ENCODE measurements around the gene PCYT2.

Gene PCYT2

GRCh38 chr17:81898029-81898866, 13.0 kb downstream of the PCYT2 start:
- H3K4me2 ChIP-seq (ENCODE audit: insufficient read depth, low read length): no peak overlapping the region
- ATAC-seq (ENCODE audit: insufficient read depth, low read depth) (no peak), DNase-seq (no peak)
- peaks cover 12% of the 10 kb centered on the region; the same call in 1 of the 2 replicates for H3K4me1 ChIP-seq (ENCODE audit: insufficient read depth, low read length)
- H3K27ac ChIP-seq (ENCODE audit: low read length): no peak overlapping the region
- H4K20me1 ChIP-seq (ENCODE audit: insufficient read depth, low read length): peaks cover 8% of the 10 kb centered on the region; the same call in 1 of the 2 replicates
- no peak overlapping the region for H2AFZ ChIP-seq (ENCODE audit: low read depth, low read length)
- peaks cover 38% of the 10 kb centered on the region for H3K79me2 ChIP-seq (ENCODE audit: insufficient read depth, low read length)
- no peaks in the 10 kb centered on the region for H3K9me3 ChIP-seq (ENCODE audit: insufficient read depth, low read length, severe bottlenecking)
- H3K27me3 ChIP-seq (ENCODE audit: insufficient read depth, low read length, poor library complexity): no peaks in the 10 kb centered on the region
- no peak overlapping the region for H3K4me3 ChIP-seq (ENCODE audit: low read depth in 1 of 2, low read length in 2 of 2)
- H3K36me3 ChIP-seq (ENCODE audit: insufficient read depth, low read length): peaks cover 72% of the 10 kb centered on the region
- TF ChIP-seq, protein P1, sequence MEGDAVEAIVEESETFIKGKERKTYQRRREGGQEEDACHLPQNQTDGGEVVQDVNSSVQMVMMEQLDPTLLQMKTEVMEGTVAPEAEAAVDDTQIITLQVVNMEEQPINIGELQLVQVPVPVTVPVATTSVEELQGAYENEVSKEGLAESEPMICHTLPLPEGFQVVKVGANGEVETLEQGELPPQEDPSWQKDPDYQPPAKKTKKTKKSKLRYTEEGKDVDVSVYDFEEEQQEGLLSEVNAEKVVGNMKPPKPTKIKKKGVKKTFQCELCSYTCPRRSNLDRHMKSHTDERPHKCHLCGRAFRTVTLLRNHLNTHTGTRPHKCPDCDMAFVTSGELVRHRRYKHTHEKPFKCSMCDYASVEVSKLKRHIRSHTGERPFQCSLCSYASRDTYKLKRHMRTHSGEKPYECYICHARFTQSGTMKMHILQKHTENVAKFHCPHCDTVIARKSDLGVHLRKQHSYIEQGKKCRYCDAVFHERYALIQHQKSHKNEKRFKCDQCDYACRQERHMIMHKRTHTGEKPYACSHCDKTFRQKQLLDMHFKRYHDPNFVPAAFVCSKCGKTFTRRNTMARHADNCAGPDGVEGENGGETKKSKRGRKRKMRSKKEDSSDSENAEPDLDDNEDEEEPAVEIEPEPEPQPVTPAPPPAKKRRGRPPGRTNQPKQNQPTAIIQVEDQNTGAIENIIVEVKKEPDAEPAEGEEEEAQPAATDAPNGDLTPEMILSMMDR (IDR thresholded peaks at IDR 0.05; ENCODE audit: borderline replicate concordance, extremely low read depth, low read length, poor library complexity, severe bottlenecking): no peak
- no peak for TF ChIP-seq EZH2 (IDR thresholded peaks at IDR 0.05; ENCODE audit: borderline replicate concordance, low read depth, low read length, severe bottlenecking)
- no peak overlapping the region for H3K9ac ChIP-seq (ENCODE audit: low read depth, low read length)

DNA sequence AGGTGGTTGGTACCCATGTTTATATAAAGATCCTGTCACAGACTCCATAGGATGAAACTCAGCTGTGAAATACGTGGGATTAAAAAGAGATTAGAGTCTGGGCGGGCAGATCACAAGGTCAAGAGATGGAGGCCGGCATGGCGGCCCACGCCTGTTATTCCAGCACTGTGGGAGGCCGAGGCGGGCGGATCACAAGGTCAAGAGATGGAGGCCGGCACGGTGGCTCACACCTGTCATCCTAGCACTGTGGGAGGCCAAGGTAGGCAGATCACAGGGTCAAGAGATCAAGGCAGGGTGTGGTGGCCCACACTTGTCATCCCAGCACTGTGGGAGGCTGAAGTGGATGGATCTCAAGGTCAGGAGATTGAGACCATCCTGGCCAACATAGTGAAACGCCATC, 15.8 kb downstream of the PCYT2 start:
- H3K79me2 ChIP-seq (ENCODE audit: insufficient read depth, low read length): peaks cover 62% of the 10 kb centered on the region
- DNase-seq (no peak), ATAC-seq (ENCODE audit: insufficient read depth, low read depth) (no peak)
- no peak overlapping the region; the same call in 1 of the 2 replicates for H3K9ac ChIP-seq (ENCODE audit: low read depth, low read length)
- no peak overlapping the region for H2AFZ ChIP-seq (ENCODE audit: low read depth, low read length)
- H3K4me2 ChIP-seq (ENCODE audit: insufficient read depth, low read length): no peak overlapping the region
- H3K4me1 ChIP-seq (ENCODE audit: insufficient read depth, low read length): peaks cover 23% of the 10 kb centered on the region
- H3K4me3 ChIP-seq (ENCODE audit: low read depth in 1 of 2, low read length in 2 of 2): no peak overlapping the region
- TF ChIP-seq EZH2 (IDR thresholded peaks at IDR 0.05; ENCODE audit: borderline replicate concordance, low read depth, low read length, severe bottlenecking): no peak
- TF ChIP-seq, protein P1 (IDR thresholded peaks at IDR 0.05; ENCODE audit: borderline replicate concordance, extremely low read depth, low read length, poor library complexity, severe bottlenecking): no peak
- H3K9me3 ChIP-seq (ENCODE audit: insufficient read depth, low read length, severe bottlenecking): no peaks in the 10 kb centered on the region
- no peak overlapping the region for H3K27ac ChIP-seq (ENCODE audit: low read length)
- H4K20me1 ChIP-seq (ENCODE audit: insufficient read depth, low read length): peaks cover 13% of the 10 kb centered on the region
- H3K36me3 ChIP-seq (ENCODE audit: insufficient read depth, low read length): peaks cover 67% of the 10 kb centered on the region
- no peaks in the 10 kb centered on the region for H3K27me3 ChIP-seq (ENCODE audit: insufficient read depth, low read length, poor library complexity)

DNA sequence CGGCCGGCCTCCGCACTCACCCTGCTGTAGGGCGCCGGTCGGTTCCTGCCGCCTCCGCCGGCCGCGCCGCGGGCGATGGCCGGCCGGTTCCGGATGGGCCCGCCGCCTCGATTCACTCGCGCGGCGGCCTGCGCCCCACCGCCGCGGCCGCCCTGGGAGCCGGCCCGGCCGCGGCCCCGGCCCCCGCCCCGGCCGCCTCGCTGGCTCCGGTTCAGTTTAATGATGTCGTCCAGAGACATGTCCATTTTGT, 20.0 kb downstream of the PCYT2 start:
- no peak overlapping the region for H3K4me2 ChIP-seq (ENCODE audit: insufficient read depth, low read length)
- peak overlapping the region; percentile 97 for H3K9ac ChIP-seq (ENCODE audit: low read depth, low read length)
- H4K20me1 ChIP-seq (ENCODE audit: insufficient read depth, low read length): peaks cover 45% of the 10 kb centered on the region
- H3K4me1 ChIP-seq (ENCODE audit: insufficient read depth, low read length): peaks cover 54% of the 10 kb centered on the region
- H2AFZ ChIP-seq (ENCODE audit: low read depth, low read length): no peak overlapping the region
- H3K4me3 ChIP-seq (ENCODE audit: low read depth in 1 of 2, low read length in 2 of 2): peak overlapping the region; percentile 86 to 100; a peak in 3 of 4 replicates
- peak overlapping the region; percentile 93 for H3K27ac ChIP-seq (ENCODE audit: low read length)
- TF ChIP-seq EZH2 (IDR thresholded peaks at IDR 0.05; ENCODE audit: borderline replicate concordance, low read depth, low read length, severe bottlenecking): no peak
- TF ChIP-seq, protein P1 (IDR thresholded peaks at IDR 0.05; ENCODE audit: borderline replicate concordance, extremely low read depth, low read length, poor library complexity, severe bottlenecking): no peak
- no peak for ATAC-seq (ENCODE audit: insufficient read depth, low read depth)
- peaks cover 88% of the 10 kb centered on the region for H3K79me2 ChIP-seq (ENCODE audit: insufficient read depth, low read length)
- no peaks in the 10 kb centered on the region for H3K9me3 ChIP-seq (ENCODE audit: insufficient read depth, low read length, severe bottlenecking)
- peaks cover 71% of the 10 kb centered on the region for H3K36me3 ChIP-seq (ENCODE audit: insufficient read depth, low read length)
- no peaks in the 10 kb centered on the region for H3K27me3 ChIP-seq (ENCODE audit: insufficient read depth, low read length, poor library complexity)
- no peak for DNase-seq

All from DND-41 (cell line).